Cerebellar nuclear complex (tissue), 1 donor: ENCODE measurements around the gene DLG3.
"Not testable (repeated sequence)": the region's sequence is repeated elsewhere in the genome, so short reads cannot be mapped to it uniquely, and the experiment has no call there.

Source experiments
- DNase-seq, 2 experiments: peaks; one replicate each; lab custom pipeline; 2025; lab: John Stamatoyannopoulos, UW

DLG3 gene

GRCh38 chrX:70476934-70477733 is 32.5 kb downstream of the DLG3 start:
- no peak for DNase-seq

- DNase-seq = no peak
Observed at GRCh38 chrX:70477734-70478075, 33.1 kb downstream of the DLG3 start.

- DNase-seq = no peak
Observed at GRCh38 chrX:70478526-70479245, 34.1 kb downstream of the DLG3 start.

GRCh38 chrX:70479247-70479921 is 34.7 kb downstream of the DLG3 start:
- no peak for DNase-seq

- DNase-seq = no peak
Observed at GRCh38 chrX:70479922-70480659, 35.5 kb downstream of the DLG3 start.

- DNase-seq = no peak
Observed at GRCh38 chrX:70480660-70481018, 36.0 kb downstream of the DLG3 start.

GRCh38 chrX:70481471-70482270 is 37.0 kb downstream of the DLG3 start:
- no peak for DNase-seq

- DNase-seq = no peak
Observed at GRCh38 chrX:70482300-70482699, 37.7 kb downstream of the DLG3 start.

- no peak for DNase-seq
Observed at GRCh38 chrX:70485466-70485865, 40.8 kb downstream of the DLG3 start.

- no peak for DNase-seq
Observed at GRCh38 chrX:70488856-70489255, 44.2 kb downstream of the DLG3 start.

GRCh38 chrX:70494441-70494840 is 49.8 kb downstream of the DLG3 start:
- DNase-seq = no peak

- DNase-seq = no peak
Observed at GRCh38 chrX:70496491-70496890, 51.9 kb downstream of the DLG3 start.

GRCh38 chrX:70497026-70497425 is 52.4 kb downstream of the DLG3 start:
- no peak for DNase-seq

GRCh38 chrX:70498129-70498528 is 53.5 kb downstream of the DLG3 start:
- no peak for DNase-seq

- DNase-seq = no peak
Observed at GRCh38 chrX:70500826-70501225, 56.2 kb downstream of the DLG3 start.

- no peak for DNase-seq
Observed at GRCh38 chrX:70504772-70505450, 60.3 kb downstream of the DLG3 start.

- no peak for DNase-seq
Observed at GRCh38 chrX:70505451-70505841, 60.8 kb downstream of the DLG3 start.

GRCh38 chrX:70508296-70508911 is 63.8 kb downstream of the DLG3 start:
- no peak for DNase-seq

GRCh38 chrX:70509078-70509477 is 64.4 kb downstream of the DLG3 start:
- DNase-seq = no peak

GRCh38 chrX:70515270-70515669 is 70.6 kb downstream of the DLG3 start:
- not testable (repeated sequence) for DNase-seq
